Measurements from ENCODE around the gene OARD1.
"Not testable (repeated sequence)": the region's sequence is repeated elsewhere in the genome, so short reads cannot be mapped to it uniquely, and the experiment has no call there.

Gene OARD1, protein sequence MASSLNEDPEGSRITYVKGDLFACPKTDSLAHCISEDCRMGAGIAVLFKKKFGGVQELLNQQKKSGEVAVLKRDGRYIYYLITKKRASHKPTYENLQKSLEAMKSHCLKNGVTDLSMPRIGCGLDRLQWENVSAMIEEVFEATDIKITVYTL

DNA sequence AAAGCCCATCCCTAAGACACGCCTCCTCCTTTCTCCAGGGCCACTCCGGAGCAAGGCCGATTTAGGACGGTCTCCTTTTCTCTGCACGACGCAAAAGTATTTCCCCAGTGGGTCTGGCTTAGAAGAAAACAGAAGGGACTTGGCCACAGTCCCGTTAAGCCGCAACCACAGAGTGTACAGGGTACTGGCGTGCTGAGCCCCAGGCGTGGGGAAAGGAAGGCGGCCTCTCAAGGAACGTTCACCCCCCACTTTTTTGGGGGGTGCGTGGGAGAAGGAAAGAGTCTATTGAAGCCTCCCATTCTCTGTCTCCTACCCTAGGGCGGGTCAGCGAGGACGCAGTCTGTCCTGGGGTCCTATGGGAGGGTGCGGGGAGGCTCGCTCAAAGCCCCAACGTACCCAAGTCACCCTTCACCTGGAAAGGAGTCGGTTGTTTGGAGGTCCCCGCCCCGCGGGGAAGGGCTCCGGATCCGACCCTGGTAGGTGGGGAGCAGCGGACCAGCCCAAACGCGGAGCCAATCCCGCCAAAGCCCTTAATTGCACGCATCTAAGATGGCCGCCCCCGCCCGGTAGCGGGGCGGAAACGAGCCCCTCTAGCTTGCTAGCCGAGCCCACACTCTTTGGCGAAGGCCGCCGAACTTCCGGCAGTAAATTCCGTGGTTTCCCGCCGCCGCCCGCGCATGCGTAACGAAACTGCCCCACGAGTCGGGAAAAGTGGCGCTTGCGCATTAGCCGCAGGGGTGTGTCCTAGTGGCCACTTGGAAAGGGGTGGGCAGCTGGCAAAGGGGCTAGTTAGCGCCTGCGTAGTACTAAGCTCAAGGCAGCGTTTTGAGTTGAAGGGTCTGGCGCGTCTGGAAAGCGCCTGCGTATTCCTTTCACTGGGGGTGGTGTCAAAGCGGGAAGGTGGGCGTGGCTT, at the start of gene OARD1:
Gene OARD1 (minus strand): TSS at position 434 of the 913 bp plus-strand sequence. CDS start 722 bp downstream, outside the sequence.
- H3K27ac Mint-ChIP-seq: peak within 1 kb of the TSS; percentile 95
- H3K4me3 Mint-ChIP-seq: peak within 1 kb of the TSS; percentile 93
- no peaks in the 10 kb centered on the region for H3K27me3 Mint-ChIP-seq
- H3K36me3 Mint-ChIP-seq (ENCODE audit: low read depth): peaks cover 48% of the 10 kb centered on the region
- peaks cover 60% of the 10 kb centered on the region for H3K4me1 Mint-ChIP-seq (ENCODE audit: low read depth)
- H3K9me3 Mint-ChIP-seq: no peaks in the 10 kb centered on the region

DNA sequence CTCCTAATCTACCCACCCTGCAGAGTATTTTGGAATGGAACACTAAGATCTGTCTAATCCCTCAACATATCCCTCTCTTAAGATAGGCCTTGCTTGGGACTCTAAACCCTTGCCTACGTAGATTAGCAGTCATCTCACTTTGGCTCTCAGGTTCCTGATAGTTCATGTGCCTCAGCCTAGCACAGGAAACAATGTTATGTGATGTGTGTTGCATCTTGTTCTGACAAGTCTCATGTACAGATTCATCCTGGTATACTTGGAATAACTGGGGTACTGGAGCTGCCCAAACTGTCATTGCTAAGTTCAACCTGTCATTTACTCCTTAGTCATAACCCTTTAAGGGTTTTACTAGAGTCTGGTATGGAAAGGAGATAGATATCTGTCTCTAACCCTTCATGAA, 47.9 kb upstream of the OARD1 start:
- Mint-ChIP-seq H3K9me3 (no peaks in the 10 kb centered on the region), H3K27ac (no peak overlapping the region), H3K4me3 (no peak overlapping the region), H3K36me3 (ENCODE audit: low read depth) (peaks cover 38% of the 10 kb centered on the region), H3K4me1 (ENCODE audit: low read depth) (no peaks in the 10 kb centered on the region), H3K27me3 (no peaks in the 10 kb centered on the region)

DNA sequence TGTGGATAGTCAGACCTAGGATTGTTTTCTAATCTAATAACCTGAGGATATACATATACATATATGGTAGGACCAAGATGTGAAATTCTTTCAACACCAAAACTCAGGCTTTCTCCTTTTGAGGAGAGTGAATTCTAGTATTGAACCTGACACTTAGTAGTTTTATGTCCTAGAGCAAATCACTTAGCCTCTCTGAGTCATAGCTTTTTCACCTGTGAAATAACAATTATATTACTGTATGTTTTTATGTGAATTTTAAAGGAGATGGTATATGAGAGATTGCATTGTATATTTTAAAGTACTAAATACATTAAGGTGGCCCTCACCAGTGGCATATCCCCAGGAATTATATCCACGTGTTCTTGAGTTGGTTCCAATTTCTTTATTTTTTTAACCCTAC, 47.4 kb upstream of the OARD1 start:
- Mint-ChIP-seq H3K27ac (no peak overlapping the region), H3K27me3 (no peaks in the 10 kb centered on the region), H3K9me3 (no peaks in the 10 kb centered on the region), H3K4me1 (ENCODE audit: low read depth) (no peaks in the 10 kb centered on the region), H3K4me3 (no peak overlapping the region), H3K36me3 (ENCODE audit: low read depth) (peaks cover 33% of the 10 kb centered on the region)

DNA sequence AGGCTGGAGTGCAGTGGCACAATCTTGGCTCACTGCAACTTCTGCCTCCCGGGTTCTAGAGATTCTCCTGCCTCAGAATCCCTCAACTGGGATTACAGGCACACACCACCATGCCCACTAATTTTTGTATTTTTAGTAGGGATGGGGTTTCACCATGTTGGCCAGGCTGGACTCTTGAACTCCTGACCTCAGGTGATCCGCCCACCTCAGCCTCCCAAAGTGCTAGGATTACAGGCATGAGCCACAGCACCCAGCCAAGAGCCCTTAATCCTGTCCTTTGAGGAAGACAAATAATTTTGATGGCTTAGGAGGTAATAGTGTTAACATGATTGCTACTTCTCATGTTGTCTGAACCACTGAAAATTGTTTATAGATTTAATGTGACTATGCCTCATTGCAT, 42.9 kb upstream of the OARD1 start:
- not testable (repeated sequence) for H3K27me3 Mint-ChIP-seq; H3K4me1 Mint-ChIP-seq (ENCODE audit: low read depth); H3K36me3 Mint-ChIP-seq (ENCODE audit: low read depth); H3K4me3 Mint-ChIP-seq; H3K27ac Mint-ChIP-seq; H3K9me3 Mint-ChIP-seq

DNA sequence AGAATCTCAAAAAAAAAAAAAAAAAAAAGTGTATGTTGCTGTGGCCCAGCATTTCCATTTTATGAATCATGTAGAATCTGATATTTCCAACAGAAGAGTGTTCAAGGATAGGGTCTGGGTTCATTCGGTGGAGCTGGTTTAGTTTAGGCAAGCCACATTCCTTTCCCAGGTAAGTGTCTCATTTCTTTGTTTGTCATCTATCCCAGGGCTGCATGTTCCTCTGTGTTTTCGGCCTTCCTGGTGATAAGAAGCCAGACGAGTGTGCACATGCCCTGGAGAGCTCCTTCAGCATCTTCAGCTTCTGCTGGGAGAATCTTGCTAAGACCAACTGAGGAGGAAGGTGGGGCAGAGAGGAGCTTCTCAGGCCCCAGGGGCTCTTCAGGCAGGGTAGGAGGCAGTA, 38.9 kb upstream of the OARD1 start:
- Mint-ChIP-seq H3K27ac (no peak overlapping the region), H3K4me3 (no peak overlapping the region), H3K4me1 (ENCODE audit: low read depth) (no peaks in the 10 kb centered on the region), H3K36me3 (ENCODE audit: low read depth) (no peaks in the 10 kb centered on the region), H3K9me3 (no peaks in the 10 kb centered on the region), H3K27me3 (no peaks in the 10 kb centered on the region)

DNA sequence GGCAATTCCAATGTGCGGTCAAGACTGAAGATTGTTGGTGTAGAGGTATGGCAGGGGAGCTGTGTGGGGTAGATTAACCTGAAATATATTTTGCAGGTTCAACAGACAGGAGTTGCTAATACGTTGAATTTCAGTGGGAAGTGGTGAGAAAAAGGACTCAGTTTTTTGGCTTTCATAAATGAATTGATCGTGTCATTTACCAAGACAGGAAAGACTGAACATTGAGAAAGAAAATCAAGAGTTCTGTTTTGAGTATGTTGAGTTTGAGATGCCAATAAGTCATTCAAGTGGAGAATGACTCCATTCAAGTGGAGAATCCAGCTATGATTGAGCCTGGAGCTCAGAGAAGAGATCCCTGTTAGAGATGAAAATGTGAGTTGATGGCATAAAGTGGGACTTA, 31.7 kb upstream of the OARD1 start:
- Mint-ChIP-seq H3K27me3 (no peaks in the 10 kb centered on the region), H3K4me1 (ENCODE audit: low read depth) (peaks cover 13% of the 10 kb centered on the region), H3K4me3 (no peak overlapping the region), H3K9me3 (no peaks in the 10 kb centered on the region), H3K36me3 (ENCODE audit: low read depth) (peaks cover 28% of the 10 kb centered on the region), H3K27ac (no peak overlapping the region)

DNA sequence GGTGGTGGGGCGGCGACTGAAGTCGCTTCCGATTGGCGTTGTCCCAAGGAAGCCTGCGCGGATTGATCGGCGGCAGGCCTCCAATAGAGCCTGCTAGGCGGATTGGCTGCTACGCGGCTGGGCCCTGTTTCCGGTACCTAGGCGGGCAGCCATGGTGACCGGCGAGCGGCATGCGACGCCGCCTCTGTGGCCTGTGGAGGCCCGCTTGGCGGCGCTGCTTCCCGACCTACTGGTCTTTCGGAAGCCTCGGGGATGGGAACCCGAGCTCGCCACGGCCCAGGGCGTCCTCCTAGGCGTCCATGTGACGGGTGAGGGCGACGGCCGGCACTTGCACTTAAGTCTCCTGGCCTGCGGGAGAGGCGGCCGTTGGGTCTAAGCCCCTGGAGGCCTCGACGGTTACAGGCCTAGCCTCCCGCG, 28.7 kb upstream of the OARD1 start:
- Mint-ChIP-seq H3K9me3 (no peaks in the 10 kb centered on the region), H3K27ac (no peak overlapping the region), H3K36me3 (ENCODE audit: low read depth) (peaks cover 58% of the 10 kb centered on the region), H3K4me3 (peak overlapping the region; percentile 45), H3K4me1 (ENCODE audit: low read depth) (peaks cover 17% of the 10 kb centered on the region), H3K27me3 (no peaks in the 10 kb centered on the region)

DNA sequence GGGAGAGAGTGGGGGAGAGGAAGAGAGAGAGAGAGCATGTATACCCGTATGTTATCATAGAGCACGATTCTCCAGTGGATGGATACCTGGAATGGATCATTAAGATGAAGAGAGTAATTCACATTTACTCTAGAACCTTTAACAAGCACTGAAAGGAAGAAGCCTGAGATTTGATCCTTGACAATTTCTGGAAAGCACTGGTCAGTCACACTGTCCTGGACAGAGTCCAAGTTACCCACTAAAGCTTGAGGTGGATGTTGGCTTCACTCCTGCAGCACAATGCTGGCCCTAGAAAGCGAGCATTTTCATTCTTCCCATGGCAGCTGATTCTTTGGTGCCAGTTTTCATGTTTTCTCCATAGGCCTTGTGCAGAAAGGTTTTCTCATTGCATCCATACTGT, 26.2 kb upstream of the OARD1 start:
- Mint-ChIP-seq H3K27ac (no peak overlapping the region), H3K9me3 (no peaks in the 10 kb centered on the region), H3K4me1 (ENCODE audit: low read depth) (peaks cover 17% of the 10 kb centered on the region), H3K27me3 (no peaks in the 10 kb centered on the region), H3K36me3 (ENCODE audit: low read depth) (peaks cover 74% of the 10 kb centered on the region), H3K4me3 (no peak overlapping the region)

DNA sequence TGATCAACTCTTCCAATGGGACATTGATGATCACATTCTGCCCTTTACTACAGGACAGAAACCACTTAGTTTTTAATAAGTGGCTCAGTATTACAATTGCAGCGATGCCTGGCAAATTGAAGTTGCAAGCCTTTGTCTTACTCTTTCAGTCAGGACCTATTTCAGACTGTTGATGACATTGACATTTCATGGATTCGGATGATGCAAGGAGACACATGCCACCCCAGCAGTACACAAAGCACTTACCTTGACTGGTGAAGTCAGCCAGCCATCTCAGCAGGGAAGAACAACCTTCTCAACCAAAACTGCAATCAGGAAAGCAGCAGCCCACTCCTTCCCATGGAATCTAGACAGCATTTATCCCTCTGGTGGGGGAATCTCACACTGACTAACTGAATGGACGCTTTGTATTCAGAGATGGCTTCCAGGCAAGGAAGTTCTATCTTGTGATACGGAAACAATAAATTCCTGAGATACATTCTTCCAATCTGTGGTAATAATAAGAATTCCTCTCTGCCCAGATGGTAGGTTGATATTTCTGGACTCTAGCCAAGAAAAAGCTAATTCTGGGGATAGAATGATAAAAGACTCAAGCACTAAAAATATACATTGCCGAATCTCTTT, 25.4 kb upstream of the OARD1 start:
- peaks cover 17% of the 10 kb centered on the region for H3K4me1 Mint-ChIP-seq (ENCODE audit: low read depth)
- H3K27ac Mint-ChIP-seq: no peak overlapping the region
- peaks cover 78% of the 10 kb centered on the region for H3K36me3 Mint-ChIP-seq (ENCODE audit: low read depth)
- H3K4me3 Mint-ChIP-seq: no peak overlapping the region
- H3K9me3 Mint-ChIP-seq: no peaks in the 10 kb centered on the region
- H3K27me3 Mint-ChIP-seq: no peaks in the 10 kb centered on the region

DNA sequence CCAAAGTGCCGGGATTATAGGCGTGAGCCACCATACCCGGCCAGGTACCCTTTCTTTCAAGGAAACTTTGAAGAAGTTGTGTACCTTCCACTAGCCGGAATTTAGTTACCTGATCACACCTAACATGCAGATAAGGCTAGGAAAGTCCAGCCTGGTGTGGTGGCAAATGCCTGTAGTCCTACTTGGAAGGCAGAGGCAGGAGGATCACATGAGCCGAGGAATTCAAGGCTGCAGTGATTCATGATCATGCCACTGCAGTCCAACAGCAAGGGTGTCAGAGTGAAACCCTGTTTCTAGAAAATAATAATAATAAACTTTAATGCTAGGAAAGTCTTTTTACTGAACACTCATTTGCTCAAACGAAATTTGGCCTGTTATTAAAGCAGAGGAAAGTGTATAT, 21.6 kb upstream of the OARD1 start:
- Mint-ChIP-seq H3K4me3 (no peak overlapping the region), H3K9me3 (no peaks in the 10 kb centered on the region), H3K36me3 (ENCODE audit: low read depth) (peaks cover 78% of the 10 kb centered on the region), H3K4me1 (ENCODE audit: low read depth) (peaks cover 4% of the 10 kb centered on the region), H3K27me3 (no peaks in the 10 kb centered on the region), H3K27ac (no peak overlapping the region)

DNA sequence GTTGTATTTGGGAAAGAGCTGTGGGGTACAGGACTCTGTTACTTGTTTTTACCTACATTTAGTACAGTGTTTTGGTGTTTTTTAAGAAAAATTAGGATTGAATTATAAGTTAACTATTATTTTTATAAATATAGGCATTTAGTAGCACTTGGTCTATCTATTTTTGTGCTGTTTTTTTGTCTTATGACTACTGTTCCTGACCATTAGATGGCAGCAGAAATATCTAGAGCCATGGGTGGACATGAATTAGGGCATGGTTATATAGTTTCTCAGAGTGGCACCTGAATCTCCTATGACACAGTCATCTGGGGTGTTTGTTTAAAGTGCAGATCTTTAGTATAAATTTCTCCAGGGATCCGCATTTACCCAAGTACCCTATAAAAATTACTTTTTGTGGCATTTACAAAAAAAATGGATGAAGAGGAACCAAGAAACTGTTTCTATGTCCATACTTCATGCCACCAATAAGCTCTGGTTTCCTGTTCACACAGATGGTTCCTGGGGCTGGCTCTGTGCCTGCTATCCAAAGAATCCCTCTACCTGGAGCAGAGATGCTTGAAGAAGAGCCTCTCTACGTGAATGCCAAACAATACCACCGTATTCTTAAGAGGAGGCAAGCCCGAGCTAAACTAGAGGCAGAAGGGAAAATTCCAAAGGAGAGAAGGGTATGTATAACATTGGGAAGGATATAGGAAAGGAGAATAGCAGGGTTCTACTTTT, 20.4 kb upstream of the OARD1 start:
- Mint-ChIP-seq H3K9me3 (no peaks in the 10 kb centered on the region), H3K27ac (no peak overlapping the region), H3K27me3 (no peaks in the 10 kb centered on the region), H3K4me1 (ENCODE audit: low read depth) (no peaks in the 10 kb centered on the region), H3K36me3 (ENCODE audit: low read depth) (peaks cover 71% of the 10 kb centered on the region), H3K4me3 (no peak overlapping the region)

DNA sequence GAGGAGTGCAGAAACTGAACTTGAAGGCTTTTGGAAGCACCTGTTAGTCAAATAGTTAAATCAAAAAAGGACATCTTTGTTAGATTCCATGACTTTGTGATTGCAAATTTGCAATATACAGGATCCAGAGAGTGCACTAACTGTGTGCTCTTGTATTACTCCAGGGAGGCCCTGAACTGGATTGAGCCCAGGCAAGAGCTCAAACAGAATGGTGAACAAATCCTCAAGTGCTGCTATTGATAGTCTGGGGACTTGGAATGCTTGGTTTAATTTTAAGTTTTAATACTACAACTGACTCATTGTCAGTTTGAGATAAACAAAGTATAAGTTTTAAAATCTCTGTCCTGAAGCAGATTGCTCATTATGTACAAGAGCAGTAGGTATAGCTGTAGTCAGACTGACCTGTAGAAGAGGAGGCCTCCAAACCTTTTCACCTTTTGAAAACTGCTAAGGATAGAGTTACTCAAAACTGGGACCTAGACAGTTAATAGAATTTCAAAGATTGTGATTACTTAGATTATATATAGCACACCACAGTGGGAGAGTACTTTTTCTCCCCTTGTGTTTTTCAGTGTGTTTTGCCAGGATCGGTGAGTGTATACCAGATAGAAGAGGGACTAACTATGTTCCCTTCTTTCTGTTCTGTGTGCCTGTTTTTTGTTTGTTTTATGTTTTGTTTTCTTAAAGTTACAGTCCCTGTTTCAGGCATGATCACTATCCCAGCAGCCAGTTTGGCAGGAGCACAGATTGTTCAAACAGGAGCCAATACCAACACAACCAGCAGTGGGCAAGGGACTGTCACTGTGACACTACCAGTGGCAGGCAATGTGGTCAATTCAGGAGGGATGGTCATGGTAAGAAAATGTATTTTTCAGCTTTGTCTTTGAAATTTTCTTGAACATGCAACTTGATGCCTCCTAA, 18.9 kb upstream of the OARD1 start:
- Mint-ChIP-seq H3K4me3 (no peak overlapping the region), H3K9me3 (no peaks in the 10 kb centered on the region), H3K27ac (no peak overlapping the region), H3K36me3 (ENCODE audit: low read depth) (peaks cover 68% of the 10 kb centered on the region), H3K4me1 (ENCODE audit: low read depth) (peaks cover under 1% of the 10 kb centered on the region), H3K27me3 (no peaks in the 10 kb centered on the region)

DNA sequence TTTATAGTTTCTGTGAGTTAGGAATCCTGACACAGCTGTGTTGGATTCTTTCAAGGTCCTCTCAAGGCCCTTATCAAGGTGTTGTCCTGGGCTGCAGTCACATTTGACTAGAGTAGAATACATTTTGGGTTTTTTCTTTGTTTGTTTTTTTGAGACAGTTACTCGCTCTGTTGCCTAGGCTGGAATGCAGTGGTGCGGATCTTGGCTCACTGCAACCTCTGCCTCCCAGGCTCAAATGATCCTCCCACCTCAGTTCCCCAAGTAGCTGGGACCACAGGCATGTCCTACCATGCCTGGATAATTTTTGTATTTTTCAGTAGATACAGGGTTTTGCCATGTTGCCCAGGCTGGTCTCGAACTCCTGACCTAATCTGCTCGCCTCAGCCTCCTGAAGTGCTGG, 16.3 kb upstream of the OARD1 start:
- Mint-ChIP-seq H3K36me3 (ENCODE audit: low read depth) (peaks cover 74% of the 10 kb centered on the region), H3K4me3 (no peak overlapping the region), H3K27ac (no peak overlapping the region), H3K27me3 (no peaks in the 10 kb centered on the region), H3K4me1 (ENCODE audit: low read depth) (peaks cover 4% of the 10 kb centered on the region), H3K9me3 (no peaks in the 10 kb centered on the region)

DNA sequence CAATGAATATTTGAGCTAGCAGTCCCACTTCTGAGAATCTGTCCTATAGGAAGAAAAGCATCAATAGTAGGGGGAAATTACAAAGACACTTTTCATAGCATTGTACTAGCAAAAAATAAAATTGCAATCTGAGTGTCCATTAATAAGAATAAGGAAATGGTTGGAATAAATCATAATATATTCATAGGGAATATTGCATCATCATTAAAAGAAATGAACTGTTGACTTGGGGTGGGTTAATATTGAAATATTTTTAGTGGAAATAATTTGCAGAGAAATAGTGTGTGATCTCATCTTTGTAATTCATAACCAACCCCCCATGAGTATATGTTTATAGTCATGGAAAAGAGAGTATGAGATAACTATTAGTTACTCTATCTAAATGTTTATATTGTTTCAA, 13.0 kb upstream of the OARD1 start:
- H3K27ac Mint-ChIP-seq: no peak overlapping the region
- H3K4me1 Mint-ChIP-seq (ENCODE audit: low read depth): peaks cover 28% of the 10 kb centered on the region
- no peaks in the 10 kb centered on the region for H3K9me3 Mint-ChIP-seq
- H3K4me3 Mint-ChIP-seq: no peak overlapping the region
- H3K27me3 Mint-ChIP-seq: no peaks in the 10 kb centered on the region
- H3K36me3 Mint-ChIP-seq (ENCODE audit: low read depth): peaks cover 83% of the 10 kb centered on the region
